HG03354 (cell line): ENCODE data around the gene SLC6A12.

Experiments
- ATAC-seq: cut with Tn5 transposase; IDR thresholded peaks from one replicate; pipeline ENCODE4 v1.9.1; 2021; ENCODE audit warnings: mild to moderate bottlenecking; ENCODE audit not compliant: unreplicated experiment, poor library complexity, severe bottlenecking

The SLC6A12 gene

DNA sequence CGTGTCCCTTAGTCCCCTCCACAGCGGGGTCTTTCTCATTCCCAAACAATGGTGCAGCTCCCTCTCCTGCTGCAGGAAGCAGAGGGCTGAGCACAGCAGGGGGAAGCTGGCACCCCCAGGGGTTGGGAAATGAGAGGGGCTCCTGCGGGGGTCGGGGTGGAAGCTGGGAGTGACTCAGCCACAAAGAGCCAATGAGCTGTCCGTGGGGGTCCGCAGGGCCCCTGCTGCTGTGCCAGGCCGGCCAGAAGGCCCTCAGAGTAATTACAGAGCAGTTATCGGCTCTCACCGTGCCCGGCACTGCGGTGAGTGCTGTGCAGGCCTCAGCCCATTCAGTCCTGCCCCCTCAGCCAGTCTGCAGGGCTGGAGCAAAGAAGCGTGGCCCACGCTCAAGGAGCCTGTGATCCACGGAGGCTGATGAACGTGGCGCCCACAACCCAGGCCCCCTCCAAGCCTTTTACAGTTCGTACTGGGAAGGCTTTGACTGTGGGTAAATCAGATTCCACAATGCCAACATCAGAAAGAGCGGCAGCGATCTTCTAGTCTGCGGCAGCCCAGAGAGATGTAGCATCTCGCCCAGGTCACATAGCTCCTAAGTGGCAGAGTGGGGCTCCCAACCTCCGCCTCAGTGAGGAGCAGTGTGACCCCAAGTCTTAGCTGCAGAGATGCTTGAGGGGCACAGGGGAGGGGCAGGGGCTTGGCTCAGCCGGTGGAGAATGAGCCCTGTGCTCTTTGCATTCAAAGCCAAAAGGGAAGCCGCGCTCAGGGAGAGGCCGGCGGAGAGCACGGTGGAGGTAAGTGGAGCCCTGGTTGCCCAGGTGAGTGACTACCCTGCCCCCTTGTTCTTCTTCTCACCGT, 43.4 kb downstream of the SLC6A12 start:
- ATAC-seq, result no peak

DNA sequence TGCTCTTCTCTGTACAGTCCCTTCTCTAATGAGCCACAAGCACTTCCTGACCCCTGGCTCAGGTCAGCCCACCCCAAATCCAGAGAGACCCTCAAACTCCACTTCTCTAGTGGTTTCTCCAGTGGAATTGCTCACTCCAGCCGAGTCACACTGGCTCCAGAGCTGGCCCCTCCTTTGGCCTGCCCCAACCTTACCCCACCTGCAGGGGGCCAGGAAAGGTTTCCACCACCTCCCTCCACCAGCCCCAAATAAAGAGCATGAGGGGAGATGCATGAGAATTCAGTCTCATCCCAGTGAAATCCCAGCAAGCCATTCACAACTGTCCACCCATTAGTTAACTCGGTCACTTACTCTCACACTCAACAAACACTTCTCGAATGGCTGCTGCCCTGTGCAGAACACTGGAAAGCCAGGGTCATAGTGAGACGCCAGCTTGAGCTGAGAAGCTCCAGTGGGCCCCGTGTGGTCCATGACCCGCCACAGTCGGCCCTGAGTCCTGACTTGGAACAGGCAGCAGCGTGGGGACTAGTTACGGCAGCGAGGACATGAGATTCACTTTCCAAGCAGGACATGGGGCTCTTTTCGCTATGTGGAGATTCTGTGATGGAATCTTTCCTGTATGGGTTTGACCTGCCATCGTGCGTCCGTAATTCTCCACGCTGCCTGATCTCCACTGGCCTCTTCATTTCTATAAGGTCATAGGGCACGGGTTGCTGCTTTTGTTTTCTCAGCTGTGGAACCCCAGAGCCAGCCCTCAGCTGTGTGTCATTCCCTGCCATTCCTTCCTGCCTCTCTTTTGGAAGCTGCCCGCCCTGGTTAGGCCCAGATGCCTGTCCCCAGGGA, 44.2 kb downstream of the SLC6A12 start:
- ATAC-seq, result no peak

DNA sequence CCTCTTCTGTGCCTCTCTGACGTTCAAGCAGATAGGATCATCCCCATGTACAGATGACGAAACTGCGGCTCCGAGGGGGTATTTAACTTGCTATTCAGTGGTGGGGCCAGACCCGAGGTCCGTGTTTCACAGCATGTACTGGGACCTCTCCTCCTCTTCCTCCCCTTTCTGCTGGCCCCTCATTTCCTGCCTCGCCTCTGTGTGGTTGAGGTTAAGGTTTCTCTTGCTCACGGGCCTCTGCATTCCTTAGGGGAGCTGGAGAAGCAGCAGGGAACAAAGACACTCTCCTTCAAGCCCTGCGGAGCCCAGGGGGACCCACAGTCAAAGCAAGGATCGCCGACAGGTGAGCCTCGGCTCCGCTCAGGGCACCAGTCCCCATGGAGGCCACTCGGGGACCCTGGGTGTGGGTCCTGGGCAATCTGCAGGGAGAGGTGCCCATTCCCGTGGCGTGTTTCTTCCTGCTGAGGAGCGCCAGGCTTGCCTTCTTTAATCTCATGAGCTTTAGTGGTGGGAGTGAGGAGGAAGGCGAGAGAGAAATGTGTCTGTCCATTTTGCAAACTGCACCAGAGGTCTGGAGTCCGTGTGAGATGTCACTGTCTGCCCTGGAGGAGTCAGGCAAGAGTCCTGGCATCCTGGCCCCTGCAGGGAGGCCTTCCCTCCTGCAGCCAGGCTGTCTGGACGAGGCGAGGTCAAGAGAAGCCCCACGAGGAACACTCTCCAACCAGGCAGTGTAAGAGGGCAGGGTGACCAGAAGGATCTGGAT, 45.0 kb downstream of the SLC6A12 start:
- ATAC-seq, result no peak

DNA sequence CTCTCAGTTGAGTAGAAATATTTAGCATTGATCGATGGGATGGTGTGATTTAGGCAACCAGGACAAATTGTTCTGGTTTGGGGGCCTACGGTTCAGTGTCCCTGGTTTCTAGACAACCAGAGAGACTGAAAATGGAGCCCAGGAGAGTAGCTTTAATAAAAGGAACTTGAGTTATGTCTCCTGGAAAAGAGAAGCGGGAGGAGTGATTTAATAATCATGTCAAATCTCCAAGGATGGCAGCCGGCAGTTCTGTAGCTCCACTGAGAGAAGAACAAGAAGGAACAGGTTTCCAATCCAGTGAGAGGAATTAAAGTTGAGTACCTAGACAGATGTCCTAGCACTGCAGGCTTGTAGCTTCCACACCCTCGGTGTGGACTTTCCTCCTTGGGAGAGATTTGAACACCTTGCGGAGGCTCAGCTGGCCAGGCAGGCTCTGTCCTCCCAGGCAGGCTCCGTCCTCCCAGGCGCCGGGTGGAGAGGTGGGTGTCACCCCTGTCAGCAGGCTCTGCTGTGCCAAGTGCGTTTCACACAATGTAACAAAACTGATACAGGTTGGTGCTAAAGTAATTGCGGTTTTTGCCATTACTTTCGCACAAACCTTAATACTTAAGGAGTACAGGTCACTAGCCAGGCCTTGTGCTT, 45.9 kb downstream of the SLC6A12 start:
- ATAC-seq, result no peak

DNA sequence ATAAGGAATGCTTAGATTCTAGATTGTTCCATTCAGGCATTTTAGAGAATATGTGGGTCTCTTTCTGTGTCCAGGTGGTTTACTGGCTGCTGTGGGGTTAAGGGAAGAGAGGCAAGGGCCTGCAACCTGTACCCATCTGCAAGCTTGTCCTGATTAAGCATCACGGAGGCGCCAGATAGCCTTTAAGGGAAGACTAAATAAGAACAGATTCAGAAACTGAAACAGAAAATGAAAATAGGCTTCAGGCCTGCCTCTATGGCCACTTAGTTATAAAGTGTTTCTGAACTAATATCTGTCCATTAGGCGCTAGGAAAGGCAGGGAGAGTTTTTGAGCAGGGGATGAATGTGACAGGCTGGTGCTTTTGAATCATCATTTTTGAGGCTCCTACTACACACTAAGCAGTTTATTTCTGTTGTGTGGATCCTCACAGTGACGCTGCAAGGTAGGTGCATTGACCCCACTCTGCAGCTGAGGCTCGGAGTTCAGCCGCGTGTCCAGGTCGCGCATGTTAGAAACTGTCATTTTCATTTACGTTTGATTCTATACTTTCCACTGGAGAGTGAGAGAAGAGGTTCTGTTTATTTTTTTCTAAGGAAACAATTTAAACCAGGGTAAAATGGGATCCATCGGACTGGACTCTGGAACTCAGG, 47.4 kb downstream of the SLC6A12 start:
- no peak for ATAC-seq

DNA sequence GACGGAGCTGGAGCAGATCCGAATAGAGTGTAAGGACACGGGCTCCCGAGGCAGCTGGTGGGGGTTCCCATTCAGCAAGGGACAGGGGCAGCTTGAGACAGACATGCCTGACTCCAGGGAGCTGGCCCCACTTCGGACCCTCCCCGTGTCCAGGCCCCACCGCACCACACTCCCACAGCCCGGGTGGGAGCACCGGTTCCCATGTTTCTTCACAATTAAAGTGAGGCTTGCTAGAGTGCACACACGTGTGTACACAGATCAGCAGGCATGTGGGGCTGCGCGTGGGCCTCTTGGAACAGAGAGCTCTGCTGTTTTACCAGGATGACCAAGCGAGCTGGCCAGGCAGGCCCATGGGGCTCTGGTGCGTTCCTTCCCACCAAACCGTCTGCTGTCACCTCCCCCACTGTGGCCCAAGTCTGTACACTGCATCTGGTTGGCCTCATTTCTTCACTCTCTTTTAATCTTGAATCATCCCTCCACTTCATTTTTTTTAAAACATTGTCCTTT, 48.0 kb downstream of the SLC6A12 start:
- ATAC-seq, result no peak

DNA sequence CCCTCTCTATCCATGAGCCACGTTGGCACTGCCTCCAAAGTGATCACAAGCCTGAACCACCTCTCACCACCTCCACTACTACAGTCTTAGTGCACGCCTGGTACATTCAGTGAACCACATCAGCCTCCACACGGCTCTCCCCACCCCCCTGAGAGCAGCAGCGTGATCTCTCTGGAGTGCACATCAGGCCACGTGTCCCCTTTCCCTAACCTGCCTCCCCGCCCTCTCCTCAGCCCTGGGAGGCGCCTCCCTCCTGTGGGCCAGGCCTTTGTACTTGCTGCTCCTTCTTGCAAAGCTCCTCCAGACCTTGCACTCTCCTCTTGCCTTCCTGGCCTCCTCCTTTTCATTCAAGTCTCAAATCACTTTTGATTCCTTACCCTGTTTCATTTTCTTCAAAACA, 49.8 kb downstream of the SLC6A12 start:
- ATAC-seq, result no peak

DNA sequence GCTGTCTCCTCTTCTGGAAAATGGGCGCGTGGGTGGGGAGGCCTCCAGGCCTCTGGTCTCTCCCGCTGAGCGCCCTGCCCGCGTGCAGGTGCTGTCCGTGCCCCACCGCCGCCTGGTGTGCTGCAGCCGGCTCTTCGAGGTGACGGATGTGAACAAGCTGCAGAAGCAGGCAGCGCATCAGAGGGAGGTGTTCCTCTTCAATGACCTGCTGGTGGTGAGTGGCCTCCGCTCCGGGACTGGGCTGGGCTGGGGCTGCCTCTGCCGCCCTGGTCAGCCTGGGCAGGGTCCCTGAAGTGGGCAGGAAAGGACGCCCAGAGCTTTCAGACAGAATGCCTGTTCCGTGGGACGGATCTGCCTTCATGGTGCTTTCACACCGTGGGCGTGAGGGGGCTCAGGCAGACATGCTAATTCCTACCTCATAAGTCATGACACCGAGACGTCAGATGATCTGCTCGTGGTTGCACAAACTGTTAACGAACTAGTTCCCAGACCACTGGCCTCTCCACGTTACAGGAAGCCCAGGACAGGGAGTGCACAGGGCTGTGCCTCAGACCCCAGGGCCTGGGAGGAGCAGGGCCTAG, 50.5 kb downstream of the SLC6A12 start:
- no peak for ATAC-seq

DNA sequence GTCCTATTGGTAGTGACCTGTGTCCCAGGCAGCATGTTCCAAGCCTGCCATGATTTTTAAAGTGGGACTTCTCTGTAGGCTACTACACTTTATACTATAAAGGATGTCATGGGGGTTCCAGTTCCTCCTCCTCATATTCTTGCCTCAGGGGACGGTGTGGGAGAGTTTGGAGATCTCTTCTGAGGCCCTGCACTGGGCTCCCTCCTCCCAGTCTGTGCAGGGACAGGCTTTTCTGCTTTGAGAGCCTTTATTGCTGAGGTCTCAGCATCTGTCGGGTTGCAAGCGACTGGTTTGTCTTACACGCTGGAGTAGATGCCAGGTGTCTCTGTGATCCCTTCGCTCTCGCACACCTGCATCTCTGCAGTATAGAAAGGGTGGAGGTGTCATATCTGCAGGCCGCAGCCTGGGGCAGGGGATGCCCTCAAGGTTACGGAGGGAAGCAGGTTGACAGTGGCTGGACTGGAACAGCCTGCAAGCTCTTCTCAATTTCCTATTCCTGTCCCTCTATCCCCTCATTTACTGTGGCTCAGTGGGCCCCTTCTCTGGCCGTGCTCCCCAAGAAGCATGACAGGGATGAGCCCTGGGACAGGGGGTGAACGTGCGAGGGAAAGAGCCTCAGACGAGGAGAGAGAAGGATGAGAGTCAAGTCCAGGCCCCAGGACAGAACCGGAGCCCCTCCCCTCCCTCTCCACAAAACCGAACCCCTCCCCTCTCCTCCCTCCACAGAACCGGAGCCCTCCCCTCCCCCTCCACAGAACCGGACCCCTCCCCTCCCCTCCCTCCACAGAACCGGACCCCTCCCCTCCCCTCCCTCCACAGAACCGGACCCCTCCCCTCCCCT, 51.3 kb downstream of the SLC6A12 start:
- no peak for ATAC-seq

DNA sequence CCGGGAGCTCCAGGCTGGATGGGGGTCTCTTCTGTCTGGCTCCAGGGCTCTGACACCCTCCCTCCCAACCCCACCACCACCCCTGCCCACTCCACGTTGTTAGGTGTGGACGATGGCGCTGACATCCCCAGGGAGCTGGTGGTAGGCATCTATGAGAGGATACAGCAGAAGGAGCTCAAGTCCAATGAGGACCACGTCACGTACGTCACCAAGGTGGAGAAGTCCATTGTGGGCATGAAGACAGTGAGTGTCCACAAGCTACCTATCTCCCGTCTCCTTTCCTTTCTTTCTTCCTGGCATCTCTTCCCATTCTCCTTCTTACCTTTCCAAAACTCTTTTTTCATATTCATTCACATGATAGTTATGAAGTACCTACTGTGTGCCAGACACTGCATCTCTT, 52.1 kb downstream of the SLC6A12 start:
- ATAC-seq, result no peak

DNA sequence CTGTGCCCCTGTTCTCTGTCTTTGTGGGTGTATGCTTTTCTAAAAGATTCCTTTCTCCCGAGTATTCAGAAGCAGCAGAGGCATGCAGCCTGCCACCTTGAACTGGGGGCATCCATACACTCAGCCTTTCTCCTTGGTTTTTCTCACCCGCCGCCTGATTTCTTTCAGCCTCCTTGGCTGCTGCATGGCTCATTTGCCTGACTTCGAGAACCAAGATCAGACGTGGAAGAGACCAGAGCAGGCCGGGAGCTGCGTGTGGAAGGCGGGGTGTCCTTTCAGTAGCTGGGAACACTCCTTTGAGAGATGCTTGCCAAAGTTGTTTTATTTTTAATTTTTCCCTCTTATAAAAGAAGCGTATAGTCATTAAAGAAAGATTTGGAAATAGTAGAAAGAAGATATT, 53.1 kb downstream of the SLC6A12 start:
- no peak for ATAC-seq

DNA sequence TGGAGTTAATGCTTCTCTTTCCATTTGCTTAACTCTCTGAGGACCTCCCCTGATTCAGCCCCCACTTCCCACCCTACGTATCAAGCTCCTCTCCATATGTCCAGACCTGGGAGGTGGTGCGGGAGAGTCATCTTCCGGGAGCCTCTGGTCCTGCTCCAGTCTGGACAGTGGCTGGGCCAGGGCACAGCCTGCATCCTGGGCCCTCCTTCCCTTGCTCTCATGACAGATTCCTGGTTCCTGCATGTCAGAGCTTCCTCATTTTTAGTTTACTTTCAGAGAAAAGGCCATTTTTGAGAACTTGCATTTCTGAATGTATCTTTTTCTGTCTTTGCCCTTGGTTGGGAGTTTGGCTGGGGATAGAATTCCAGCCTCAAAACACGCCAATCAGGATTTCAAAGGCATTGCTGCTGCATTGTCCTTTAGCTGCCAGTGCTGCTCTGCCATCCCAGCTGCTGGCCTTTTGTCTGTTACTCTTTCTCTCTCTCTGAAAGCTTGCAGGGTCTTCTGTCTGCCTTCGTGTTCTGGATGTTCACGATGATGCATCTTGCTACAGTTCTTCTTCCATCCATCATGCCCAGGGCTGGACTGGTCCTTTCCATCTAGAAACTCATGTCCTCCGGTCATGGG, 54.7 kb downstream of the SLC6A12 start:
- no peak for ATAC-seq

DNA sequence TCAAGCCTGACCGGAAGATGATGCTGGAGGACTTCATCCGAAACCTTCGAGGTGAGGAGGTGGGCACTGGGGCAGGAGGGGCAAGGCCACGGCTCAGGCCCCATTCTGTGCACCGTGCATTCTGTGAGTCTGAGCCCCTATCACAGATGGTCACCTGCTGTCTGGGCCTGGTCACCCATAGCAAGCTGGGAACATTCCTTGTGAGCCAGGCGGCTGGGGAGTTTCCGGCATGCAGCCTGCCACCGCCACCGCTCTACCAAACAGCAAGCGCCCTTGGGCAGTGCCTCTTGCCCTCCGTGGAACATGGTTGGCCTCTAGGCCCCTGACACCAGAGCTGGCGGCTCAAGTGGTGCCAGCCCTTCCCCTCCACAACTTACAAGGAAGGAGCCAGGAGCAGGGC, 56.3 kb downstream of the SLC6A12 start:
- ATAC-seq, result no peak

DNA sequence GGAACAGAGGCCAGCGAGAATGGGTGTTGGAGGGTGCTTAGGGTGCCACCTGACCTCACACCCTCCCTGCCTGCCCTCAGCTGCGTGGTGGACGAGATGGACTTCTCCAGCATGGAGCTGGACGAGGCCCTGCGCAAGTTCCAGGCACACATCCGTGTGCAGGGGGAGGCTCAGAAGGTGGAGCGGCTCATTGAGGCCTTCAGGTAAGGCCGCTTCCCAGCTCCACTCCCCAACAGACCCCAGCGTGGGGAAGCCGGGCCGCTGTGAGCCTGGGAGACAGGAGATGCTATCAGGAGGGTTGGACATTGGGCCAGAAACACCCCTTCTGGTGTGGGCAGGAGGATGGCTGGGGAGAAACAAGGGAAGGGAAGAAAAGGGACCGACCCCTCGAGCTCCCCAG, 57.0 kb downstream of the SLC6A12 start:
- ATAC-seq, result no peak

DNA sequence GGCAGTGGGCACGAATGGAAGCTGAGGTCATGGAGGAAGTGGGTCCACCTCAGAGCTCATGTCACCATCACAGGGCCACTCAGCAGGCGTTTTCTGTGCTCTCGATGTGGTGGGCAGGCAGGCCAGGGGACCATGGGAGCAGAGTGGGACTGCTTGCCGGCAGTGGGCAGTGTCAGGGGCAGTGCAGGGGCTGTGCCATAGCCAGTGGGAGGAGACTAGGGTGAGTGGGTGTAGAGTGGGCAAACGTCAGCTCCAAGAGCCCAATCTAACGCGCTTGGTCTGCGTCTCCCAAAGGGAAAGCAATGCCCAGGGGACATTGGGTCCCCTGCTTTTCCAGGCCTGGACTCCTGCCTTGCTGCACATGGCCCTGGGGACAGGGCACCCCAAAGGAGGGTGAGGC, 58.3 kb downstream of the SLC6A12 start:
- ATAC-seq, result no peak

DNA sequence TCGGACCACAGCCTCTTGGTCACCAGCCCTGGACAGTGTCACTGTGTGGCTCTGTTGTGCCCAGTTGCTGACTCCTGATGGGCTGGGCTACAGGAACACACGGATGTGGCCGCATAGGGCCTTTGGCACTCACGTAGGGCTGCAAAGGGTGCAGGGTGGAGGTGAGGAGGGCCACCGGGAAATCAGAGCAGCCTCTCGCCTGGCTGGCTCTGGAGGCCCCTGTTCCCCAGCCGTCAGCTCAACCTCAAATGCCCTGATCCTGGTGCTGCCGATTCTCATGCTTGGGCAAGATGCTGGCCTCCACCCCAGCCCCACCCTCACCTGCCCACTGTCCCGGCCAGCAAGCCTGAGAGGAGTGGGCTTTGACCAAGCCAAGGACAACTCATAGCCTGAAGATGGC, 59.0 kb downstream of the SLC6A12 start:
- no peak for ATAC-seq

DNA sequence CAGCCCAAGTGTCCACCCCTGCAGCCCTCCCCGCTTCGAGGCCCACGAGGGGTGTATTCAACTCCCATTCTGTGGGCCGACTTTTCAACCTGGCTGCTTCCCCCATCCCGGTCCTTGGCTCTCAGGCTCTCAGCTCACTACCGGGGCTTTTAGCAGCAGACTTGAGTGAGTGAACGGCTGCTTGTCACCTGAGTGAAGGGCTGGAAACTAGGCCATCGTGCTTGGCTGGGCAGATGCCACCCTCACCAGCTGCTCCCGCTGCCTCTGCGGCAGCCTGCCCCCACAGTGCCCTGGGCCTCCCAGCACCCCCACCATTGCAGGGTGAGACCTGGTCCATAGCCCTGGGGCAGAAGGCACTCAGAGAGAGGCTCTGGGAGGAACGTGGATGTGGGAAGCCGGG, 59.9 kb downstream of the SLC6A12 start:
- ATAC-seq, result no peak
